Measurements from ENCODE around the gene NDFIP2. TPM values are rescaled to one million over a fixed set of nuclear protein-coding genes. Genes with fewer than 3 reads are reported as not detected.

The NDFIP2 gene
- polyA plus RNA-seq, 1 donor (not counting 4 experiments of a cell fraction or from before 2014, with no cell fraction given), result 244 TPM

GRCh38 chr13:79503473-79504017 is 22.6 kb downstream of the NDFIP2 start:
- H3K9ac ChIP-seq (ENCODE audit: control insufficient read depth, extremely low read depth, insufficient read depth, low read length), result no peak overlapping the region
- no peaks in the 10 kb centered on the region for H3K9me1 ChIP-seq (ENCODE audit: control insufficient read depth, extremely low read depth, insufficient read depth, low read length)
- H3K27me3 ChIP-seq (ENCODE audit: control insufficient read depth, extremely low read depth, insufficient read depth, low read length), result no peaks in the 10 kb centered on the region
- dilution Hi-C loops (cut with MboI; ENCODE audit: extremely low pct_ligation_motif_present, low sequenced_read_pairs), result no loop called here
- DNase-seq (ENCODE audit: low read depth, low spot score) (no peak), FAIRE-seq (no peak)
- H3K4me1 ChIP-seq (ENCODE audit: control insufficient read depth, extremely low read depth, insufficient read depth, low read length), result peaks cover 22% of the 10 kb centered on the region
- no peak overlapping the region for H3K27ac ChIP-seq (ENCODE audit: control insufficient read depth, insufficient read depth, low read length)
- H3K36me3 ChIP-seq (ENCODE audit: control insufficient read depth in 2 of 2, extremely low read depth in 1 of 2, insufficient read depth in 2 of 2, low read length in 2 of 2), result no peaks in the 10 kb centered on the region
- H3K4me3 ChIP-seq (ENCODE audit: control insufficient read depth in 2 of 3, extremely low read depth in 1 of 3, insufficient read depth in 2 of 3, low read depth in 1 of 3, low read length in 3 of 3), result no peak overlapping the region
- H4K20me1 ChIP-seq (ENCODE audit: control insufficient read depth, extremely low read depth, insufficient read depth, low read length), result no peaks in the 10 kb centered on the region
- H2AFZ ChIP-seq (ENCODE audit: control insufficient read depth, low read length), result no peak overlapping the region
- no peaks in the 10 kb centered on the region for H3K9me3 ChIP-seq (ENCODE audit: control insufficient read depth, low read depth, low read length)
- TF ChIP-seq CTCF (optimal IDR thresholded peaks at IDR 0.05 in 1 of 3, IDR thresholded peaks at IDR 0.05 in 1 of 3, conservative IDR thresholded peaks at IDR 0.05 in 1 of 3; ENCODE audit: extremely low read depth in 1 of 3, insufficient read depth in 2 of 3, low read length in 3 of 3), result no peak
- TF ChIP-seq EZH2 (IDR thresholded peaks at IDR 0.05; ENCODE audit: low read length), result no peak
- H3K79me2 ChIP-seq (ENCODE audit: control insufficient read depth, insufficient read depth, low read length), result peaks cover 96% of the 10 kb centered on the region
- no peak overlapping the region for H3K4me2 ChIP-seq (ENCODE audit: control insufficient read depth, extremely low read depth, insufficient read depth, low read depth, low read length)

DNA sequence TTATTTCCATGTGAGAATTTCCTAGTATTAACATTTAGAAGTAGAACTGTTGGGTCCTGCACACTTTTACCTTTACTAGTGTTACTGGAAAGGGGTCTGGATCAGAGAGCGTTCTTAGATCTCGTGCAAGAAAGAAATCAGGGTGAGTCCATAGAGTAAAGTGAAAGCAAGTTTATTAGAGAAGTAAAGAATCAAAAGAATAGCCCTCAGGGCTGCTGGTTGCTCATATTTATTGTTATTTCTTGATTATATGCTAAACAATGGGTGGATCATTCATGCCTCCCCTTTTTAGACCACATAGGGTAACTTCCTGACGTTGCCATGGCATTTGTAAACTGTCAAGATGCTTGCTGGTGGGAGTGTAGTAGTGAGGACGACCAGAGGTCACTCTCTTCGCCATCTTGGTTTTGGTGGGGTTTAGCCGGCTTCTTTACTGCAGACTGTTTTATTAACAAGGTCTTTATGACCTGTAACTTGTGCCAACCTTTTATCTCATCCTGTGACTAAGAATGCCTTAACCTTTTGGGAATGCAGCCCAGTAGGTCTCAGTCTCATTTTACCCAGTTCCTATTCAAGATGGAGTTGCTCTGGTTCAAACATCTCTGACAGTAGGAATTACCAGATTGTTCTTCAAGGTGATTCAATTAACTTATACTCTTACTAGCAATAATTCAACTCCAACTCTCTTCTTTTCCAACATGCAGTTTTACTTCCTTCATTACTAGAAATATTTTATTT is 27.4 kb downstream of the NDFIP2 start:
- Histone ChIP-seq H3K9me3 (ENCODE audit: control insufficient read depth, low read depth, low read length) (no peaks in the 10 kb centered on the region), H3K9ac (ENCODE audit: control insufficient read depth, extremely low read depth, insufficient read depth, low read length) (peak overlapping the region; percentile 26), H3K4me1 (ENCODE audit: control insufficient read depth, extremely low read depth, insufficient read depth, low read length) (peaks cover 11% of the 10 kb centered on the region), H4K20me1 (ENCODE audit: control insufficient read depth, extremely low read depth, insufficient read depth, low read length) (peaks cover 2% of the 10 kb centered on the region), H3K36me3 (ENCODE audit: control insufficient read depth in 2 of 2, extremely low read depth in 1 of 2, insufficient read depth in 2 of 2, low read length in 2 of 2) (no peaks in the 10 kb centered on the region), H3K27ac (ENCODE audit: control insufficient read depth, insufficient read depth, low read length) (peak overlapping the region; percentile 70), H3K4me2 (ENCODE audit: control insufficient read depth, extremely low read depth, insufficient read depth, low read depth, low read length) (peak overlapping the region; percentile 89), H3K27me3 (ENCODE audit: control insufficient read depth, extremely low read depth, insufficient read depth, low read length) (no peaks in the 10 kb centered on the region), H2AFZ (ENCODE audit: control insufficient read depth, low read length) (no peak overlapping the region), H3K79me2 (ENCODE audit: control insufficient read depth, insufficient read depth, low read length) (peaks cover 96% of the 10 kb centered on the region), H3K4me3 (ENCODE audit: control insufficient read depth in 2 of 3, extremely low read depth in 1 of 3, insufficient read depth in 2 of 3, low read depth in 1 of 3, low read length in 3 of 3) (peak overlapping the region in 2 of 3 experiments; percentile 45 to 50), H3K9me1 (ENCODE audit: control insufficient read depth, extremely low read depth, insufficient read depth, low read length) (peaks cover 2% of the 10 kb centered on the region)
- no peak for DNase-seq (ENCODE audit: low read depth, low spot score)
- FAIRE-seq, result peak; percentile 78
- dilution Hi-C loops (cut with MboI; ENCODE audit: extremely low pct_ligation_motif_present, low sequenced_read_pairs), result no loop called here
- TF ChIP-seq EZH2 (IDR thresholded peaks at IDR 0.05; ENCODE audit: low read length) (no peak), CTCF (optimal IDR thresholded peaks at IDR 0.05 in 1 of 3, IDR thresholded peaks at IDR 0.05 in 1 of 3, conservative IDR thresholded peaks at IDR 0.05 in 1 of 3; ENCODE audit: extremely low read depth in 1 of 3, insufficient read depth in 2 of 3, low read length in 3 of 3) (no peak)
